ENCODE data around the gene RIPOR3.

- TF ChIP-seq CTCF (optimal IDR thresholded peaks at IDR 0.05 in 1 of 3, IDR thresholded peaks at IDR 0.05 in 1 of 3, conservative IDR thresholded peaks at IDR 0.05 in 1 of 3; ENCODE audit: extremely low read depth in 1 of 3, insufficient read depth in 2 of 3, low read length in 3 of 3) (no peak), EZH2 (IDR thresholded peaks at IDR 0.05; ENCODE audit: low read length) (no peak)
Observed at GRCh38 chr20:50673466-50674137, 17.7 kb downstream of the RIPOR3 start.
